HG02970 (cell line): ENCODE results near the gene SLC22A2.
A peak's percentile ranks its signal among the peaks of the same experiment; 100 is the strongest.

ENCODE experiments used
- ATAC-seq: cut with Tn5 transposase; IDR thresholded peaks from one replicate; pipeline ENCODE4 v1.9.1; 2021; ENCODE audit warnings: mild to moderate bottlenecking, moderate library complexity, moderate number of reproducible peaks; ENCODE audit not compliant: unreplicated experiment, low FRiP score

Gene SLC22A2

GRCh38 chr6:160274871-160275510 lies 16.4 kb upstream of the SLC22A2 start:
- no peak for ATAC-seq

DNA sequence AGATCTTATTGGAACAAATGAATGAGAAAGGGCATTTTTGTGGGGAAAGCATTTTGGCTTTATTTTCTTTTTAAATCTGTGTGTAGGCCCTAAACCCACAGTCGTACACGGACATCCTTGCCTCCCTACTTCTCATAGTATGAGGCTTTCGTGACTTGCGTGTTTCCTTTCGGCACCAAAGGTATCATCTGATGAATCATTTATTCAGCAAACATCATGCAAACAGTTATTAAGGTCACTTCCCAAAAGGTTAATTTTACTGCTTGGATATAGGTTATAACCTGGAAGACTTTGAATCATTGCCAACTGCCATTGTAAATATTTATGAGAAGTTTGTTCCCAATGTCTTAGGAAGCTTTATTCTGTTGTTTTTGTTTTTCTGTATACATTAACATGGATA lies 15.1 kb upstream of the SLC22A2 start:
- no peak for ATAC-seq

DNA sequence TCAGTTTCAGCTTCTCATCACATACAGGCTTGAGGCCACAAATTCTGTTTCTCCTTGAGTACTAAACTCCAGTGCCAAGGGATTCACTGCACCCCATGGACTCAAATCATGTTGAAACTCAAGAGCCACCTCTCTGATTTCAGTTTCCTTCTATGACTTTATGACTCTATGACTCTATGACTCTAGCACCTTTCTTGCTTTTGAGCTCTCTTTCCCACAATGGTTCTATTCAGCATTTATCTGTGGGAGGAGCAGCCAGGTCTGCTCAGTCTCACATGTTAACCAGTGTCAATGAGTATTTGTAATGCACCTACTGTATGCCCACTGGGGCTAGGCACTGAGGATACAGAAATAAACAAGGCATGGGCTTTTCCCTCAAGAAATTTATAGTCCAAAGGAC lies 14.6 kb upstream of the SLC22A2 start:
- no peak for ATAC-seq

DNA sequence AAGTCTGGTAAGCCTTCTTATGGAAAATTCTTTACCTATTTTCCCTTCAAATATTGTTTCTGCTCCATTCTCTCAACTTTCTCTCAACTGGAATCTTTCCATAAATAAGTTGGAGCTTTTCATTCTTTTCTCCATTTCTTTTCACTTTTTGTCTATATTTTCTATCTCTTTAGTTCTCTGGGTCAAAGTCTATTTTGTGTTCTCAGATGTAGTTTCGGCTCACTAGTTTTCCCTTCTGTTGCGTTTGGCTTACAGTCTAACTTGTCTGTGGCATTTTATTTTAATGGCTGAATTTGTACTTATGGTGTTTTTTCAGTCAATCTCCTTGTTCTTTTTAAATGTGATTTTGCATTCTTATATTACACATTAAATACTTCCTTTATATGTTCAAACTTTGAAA lies 14.1 kb upstream of the SLC22A2 start:
- no peak for ATAC-seq

- no peak for ATAC-seq
These were observed 11.7 kb upstream of the SLC22A2 start for GRCh38 chr6:160270347-160270746.

DNA sequence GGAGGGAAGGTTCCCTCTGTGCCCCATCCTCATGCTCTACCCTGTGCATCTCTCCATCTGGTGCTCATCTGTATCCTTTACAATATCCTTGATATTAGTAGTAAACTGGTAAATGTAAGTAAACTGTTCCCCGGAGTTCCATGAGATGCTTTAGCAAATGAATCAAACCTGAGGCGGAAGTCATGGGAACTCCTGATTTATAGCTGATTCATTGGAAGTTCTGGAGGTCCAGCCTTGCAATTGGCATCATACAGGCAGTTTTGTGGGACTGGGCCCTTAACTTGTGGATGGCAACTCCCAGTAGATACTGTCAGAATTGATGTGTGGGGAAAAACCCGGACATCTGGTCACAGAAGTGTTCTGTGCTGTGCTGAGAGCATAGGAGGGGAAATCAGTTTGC lies 11.2 kb upstream of the SLC22A2 start:
- no peak for ATAC-seq

GRCh38 chr6:160269023-160269521 lies 10.5 kb upstream of the SLC22A2 start:
- ATAC-seq, result no peak

DNA sequence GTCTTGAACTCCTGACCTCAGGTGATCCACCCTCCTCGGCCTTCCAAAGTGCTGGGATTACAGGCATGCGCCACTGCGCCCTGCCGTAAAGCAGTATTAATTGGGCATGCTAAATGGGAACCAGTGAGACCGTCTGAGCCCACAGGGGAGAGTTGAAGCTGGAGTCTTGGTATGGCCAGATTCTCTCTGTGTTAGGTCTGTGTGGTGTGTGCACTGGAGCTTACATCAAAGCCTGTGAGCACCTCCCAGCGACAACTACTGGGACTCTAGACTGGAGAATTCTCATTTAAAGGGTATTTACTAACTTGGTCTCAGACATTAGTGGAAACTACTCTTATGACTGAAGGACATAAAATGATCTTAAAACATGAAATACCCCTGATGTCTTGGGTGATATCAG lies 8.5 kb upstream of the SLC22A2 start:
- no peak for ATAC-seq

- ATAC-seq, result peak; percentile 61
These were observed 7.4 kb upstream of the SLC22A2 start for GRCh38 chr6:160265869-160266476.

GRCh38 chr6:160264061-160264612 lies 5.5 kb upstream of the SLC22A2 start:
- ATAC-seq, result no peak

DNA sequence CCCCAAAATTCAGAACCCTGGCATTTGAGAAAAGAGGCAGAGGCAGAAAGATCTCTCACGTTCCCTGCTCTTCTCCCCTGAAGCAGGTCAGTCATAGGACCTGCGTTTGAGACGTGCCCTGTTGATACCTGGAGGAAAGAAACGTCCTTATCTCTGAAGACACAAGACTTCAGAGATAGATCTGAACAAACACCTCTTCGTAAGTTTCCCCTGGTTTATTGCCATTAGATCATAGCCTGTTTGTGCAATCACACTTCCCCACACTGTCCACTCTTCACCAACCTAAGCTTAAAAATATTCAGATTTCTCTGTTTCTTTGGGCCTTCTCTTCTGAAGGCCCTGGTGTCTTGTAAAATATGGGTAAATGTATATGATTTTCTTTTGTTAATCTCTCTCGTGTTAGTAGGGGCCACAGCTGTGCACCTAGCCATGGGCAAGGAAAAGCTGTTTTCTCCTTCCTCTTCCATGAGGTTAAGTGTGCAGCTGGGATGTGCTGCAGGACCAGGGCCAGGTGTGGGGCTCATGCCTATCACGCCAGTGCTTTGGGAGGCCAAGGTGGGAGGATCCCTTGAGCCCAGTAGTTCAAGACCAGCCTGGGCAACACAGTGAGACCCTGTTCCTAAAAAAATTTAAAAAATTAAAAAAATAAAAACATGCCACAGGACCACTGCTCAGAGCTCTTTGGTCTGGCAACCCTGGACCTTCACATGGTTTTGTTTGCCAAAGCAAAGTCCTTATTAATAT lies 4.7 kb upstream of the SLC22A2 start:
- no peak for ATAC-seq

DNA sequence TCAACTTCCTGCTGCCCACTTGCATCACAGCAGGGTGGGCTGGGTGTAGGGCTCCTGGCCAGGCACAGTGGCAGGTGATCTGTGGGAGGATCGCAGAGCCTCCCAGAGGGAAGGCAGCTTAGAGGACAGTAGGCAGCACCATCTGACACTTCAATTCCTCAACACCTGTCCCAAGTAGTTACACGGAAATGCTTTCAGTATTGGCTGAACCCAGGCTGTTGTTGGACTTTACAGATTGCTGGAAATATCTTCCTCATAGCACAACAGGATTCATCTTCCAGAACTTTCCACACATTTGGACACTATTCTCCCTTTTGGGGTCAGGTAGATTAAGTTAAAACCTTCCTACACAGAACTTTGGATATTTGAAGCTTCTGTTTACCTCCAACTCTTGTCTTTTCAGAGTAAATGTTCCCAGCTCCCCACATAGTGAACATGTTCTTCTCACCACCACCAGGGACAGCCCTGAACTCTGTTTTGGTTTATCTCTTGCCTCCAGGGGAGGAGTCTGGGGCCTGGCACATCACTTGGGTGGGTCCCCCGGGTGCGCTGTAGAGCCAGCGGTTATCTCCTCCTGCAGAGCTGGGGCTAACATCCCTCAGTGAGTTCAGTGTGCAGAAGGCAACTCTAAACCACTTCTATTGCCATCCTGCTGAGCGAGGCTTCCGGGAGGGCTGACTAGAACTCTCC lies 3.5 kb upstream of the SLC22A2 start:
- no peak for ATAC-seq

DNA sequence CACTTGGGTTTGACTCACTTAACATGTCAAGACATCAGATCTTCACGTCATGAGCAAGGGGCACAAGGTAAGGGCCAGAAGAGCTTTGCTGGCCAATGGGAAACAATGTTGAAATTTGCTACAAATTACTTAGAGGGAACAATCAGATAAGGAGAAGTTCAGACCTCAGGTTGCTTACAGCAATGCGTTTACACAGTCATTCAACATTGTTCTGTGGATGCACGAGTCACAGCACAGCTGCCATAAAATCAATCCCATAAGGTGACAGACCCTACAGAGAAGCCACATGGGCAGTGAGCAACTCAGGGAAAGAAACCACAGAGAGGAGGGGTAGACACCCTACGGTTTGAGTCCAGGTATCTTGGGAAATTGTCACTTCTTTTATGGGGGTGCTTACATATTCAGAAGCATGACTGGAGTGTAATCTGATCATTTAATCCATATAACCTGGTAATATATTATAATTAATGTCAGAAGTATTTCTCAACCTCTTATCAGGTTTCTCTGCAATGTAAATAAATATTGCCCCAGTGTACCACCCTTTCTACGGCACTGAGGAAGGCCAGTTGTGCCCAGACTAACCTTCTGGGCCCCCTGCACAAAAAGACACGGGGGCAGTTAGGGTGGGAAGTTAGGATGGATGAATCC lies 2.3 kb upstream of the SLC22A2 start:
- no peak for ATAC-seq

GRCh38 chr6:160260367-160260766 lies 1.7 kb upstream of the SLC22A2 start:
- ATAC-seq, result no peak

GRCh38 chr6:160259598-160259997 lies 977 bp upstream of the SLC22A2 start:
- ATAC-seq, result no peak

DNA sequence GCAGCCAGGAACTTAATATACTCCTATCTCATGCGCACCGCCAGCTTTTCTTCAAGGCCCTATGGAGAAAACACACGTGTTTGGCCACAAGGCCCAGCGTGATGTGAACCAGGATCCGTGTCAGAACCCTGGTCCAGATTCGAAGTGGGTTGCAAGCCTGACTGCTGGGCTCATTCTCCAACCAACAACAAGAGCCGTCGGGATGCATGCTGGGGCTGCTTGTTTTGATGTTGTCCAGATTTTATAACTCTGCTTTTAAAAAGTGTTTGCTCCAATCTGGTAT lies 463 bp upstream of the SLC22A2 start:
- ATAC-seq, result no peak

DNA sequence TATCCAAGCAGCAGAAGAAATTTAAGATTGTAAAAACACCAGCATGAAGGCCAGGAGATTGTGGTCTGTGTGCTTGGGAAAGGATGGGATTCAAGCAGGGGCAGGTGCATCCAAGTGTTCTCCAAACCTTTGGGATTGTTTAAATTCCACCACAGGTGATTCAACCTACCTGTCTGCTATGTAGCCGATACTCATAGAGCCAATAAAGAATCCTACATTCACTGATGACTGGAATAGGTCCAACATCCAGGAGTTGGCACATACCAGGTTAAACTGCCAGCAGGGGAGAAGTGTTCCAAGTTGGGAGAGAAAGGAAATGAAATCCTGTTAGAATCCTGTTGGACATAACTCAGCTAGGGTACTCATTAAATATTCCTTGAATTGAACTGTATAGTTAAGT lies 2.2 kb downstream of the SLC22A2 start:
- no peak for ATAC-seq

DNA sequence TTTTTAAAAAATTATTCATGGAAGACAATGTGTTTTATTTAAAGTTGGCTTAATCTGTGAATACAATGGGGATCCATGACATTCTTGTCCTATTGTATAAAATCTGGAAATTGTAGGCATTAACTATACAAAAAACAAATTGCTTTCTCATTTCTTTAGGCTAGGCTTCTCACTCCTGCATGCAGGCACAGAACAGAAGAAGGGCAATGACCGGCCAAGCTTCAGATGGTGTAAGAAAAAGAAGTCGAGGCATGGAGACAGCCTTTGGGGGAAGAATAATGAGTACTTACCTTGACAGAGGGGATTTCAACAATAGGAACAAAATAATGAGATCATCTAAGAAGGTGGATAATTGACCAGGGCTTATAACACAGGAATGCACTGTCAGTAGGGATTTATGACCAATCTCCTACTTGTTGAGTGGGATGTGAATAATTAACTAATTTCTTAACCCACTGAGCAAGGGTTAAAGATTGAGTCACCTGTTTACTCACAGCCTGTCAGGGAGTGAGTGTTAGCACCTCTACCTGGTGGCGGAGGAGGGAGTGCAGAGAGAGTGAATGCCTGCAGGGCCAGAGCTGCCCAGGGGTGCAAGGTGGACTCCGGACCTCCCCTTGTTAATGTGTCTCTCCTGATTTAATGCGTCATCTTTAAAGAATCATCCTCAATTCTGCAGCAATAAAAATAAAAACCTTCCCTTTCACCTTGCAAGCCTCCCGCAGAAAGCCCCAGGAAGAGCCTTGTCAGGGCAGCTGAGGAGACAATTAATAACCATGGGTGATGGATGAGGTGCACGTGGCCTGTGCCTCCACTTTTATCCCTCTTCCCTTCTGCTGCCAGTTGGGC lies 3.9 kb downstream of the SLC22A2 start:
- no peak for ATAC-seq

DNA sequence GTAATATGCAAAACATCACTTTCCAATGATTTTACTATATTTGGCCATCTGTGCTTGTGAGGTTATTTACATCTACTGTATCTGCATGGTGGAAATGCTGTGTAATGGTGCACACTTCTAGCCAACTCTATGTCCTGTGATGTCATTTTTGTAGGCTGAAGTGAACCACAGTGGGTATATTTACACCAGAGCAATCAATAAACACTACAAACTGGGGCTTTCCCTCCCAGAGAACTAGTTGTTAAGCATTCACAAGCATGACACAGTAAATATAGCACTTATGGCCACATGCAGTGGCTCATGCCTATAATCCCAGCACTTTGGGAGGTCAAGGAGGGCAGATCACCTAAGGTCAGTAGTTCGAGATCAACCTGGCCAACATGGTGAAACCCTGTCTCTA lies 4.9 kb downstream of the SLC22A2 start:
- no peak for ATAC-seq

GRCh38 chr6:160253292-160253691 lies 5.3 kb downstream of the SLC22A2 start:
- no peak for ATAC-seq
